ENCODE results near the gene RAB40AL. TPM values are rescaled to one million over a fixed set of nuclear protein-coding genes. Genes with fewer than 3 reads are reported as not detected.

Gene RAB40AL
- total and polyA plus RNA-seq, 8 donors, result 0.17 to 0.99 (median 0.34) TPM; not detected in 1

DNA sequence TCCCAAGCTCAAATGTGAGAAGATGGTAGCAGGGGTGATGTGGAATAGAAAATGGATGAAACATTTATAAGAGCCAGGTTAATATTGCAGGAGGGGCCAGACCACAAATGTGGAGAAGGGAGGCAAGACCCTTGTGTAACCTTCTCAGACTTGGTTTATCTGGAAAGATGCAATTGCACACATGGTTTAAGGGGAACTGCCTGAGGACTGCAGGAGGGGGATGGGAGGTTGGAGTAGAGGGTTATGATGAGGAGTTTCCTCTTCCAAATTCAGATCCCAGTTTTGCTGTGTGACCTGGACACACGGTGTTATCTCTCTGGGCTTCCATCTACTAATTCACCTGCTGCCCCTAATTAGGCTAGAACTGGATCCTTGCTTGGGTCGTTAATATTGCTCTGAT, 46.1 kb downstream of the RAB40AL start:
- Histone ChIP-seq H3K9me3 (no peaks in the 10 kb centered on the region), H3K27ac (no peak overlapping the region), H3K27me3 (no peaks in the 10 kb centered on the region), H3K4me1 (no peaks in the 10 kb centered on the region), H3K4me3 (no peak overlapping the region), H3K36me3 (no peaks in the 10 kb centered on the region)
- TF ChIP-seq, protein P1, sequence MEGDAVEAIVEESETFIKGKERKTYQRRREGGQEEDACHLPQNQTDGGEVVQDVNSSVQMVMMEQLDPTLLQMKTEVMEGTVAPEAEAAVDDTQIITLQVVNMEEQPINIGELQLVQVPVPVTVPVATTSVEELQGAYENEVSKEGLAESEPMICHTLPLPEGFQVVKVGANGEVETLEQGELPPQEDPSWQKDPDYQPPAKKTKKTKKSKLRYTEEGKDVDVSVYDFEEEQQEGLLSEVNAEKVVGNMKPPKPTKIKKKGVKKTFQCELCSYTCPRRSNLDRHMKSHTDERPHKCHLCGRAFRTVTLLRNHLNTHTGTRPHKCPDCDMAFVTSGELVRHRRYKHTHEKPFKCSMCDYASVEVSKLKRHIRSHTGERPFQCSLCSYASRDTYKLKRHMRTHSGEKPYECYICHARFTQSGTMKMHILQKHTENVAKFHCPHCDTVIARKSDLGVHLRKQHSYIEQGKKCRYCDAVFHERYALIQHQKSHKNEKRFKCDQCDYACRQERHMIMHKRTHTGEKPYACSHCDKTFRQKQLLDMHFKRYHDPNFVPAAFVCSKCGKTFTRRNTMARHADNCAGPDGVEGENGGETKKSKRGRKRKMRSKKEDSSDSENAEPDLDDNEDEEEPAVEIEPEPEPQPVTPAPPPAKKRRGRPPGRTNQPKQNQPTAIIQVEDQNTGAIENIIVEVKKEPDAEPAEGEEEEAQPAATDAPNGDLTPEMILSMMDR (IDR thresholded peaks at IDR 0.05), result no peak
- DNase-seq (no peak), ATAC-seq (no peak)
- intact Hi-C loops (cut with DNase I), result no loop called here

DNA sequence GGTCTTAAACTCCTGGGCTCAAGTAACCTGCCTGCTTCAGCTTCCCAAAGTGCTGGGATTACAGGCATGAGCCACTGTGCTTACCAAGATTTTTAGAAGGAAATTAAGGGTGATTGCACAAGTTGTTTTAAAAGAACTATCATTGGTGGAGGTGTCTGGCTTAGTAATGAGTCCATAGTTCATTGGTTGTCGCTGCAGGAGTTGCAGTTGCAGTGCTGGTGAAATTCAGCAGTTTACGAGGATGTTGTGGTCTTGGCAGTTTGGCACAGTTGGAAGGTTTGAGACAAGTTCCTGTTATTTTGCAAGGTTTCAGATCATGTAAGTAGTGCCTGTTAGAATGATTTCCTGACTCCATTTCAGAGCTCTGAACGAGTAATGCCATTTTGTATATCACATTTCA, 48.1 kb downstream of the RAB40AL start:
- ATAC-seq (no peak), DNase-seq (no peak)
- Histone ChIP-seq H3K4me1 (no peaks in the 10 kb centered on the region), H3K4me3 (no peak overlapping the region), H3K36me3 (no peaks in the 10 kb centered on the region), H3K27ac (no peak overlapping the region), H3K27me3 (no peaks in the 10 kb centered on the region), H3K9me3 (no peaks in the 10 kb centered on the region)
- intact Hi-C loops (cut with DNase I), result no loop called here
- TF ChIP-seq, protein P1 (IDR thresholded peaks at IDR 0.05), result no peak

Other genes with a start within 250 kb of the RAB40AL start
- gene GPRASP2, start 224.8 kb upstream of the RAB40AL start, total RNA-seq, result 10 to 100 TPM in 1 of 2 donors, 1 to 10 TPM in 1; 5.0 to 10.3 TPM
- gene GPRASP2, start 224.8 kb upstream of the RAB40AL start, polyA plus RNA-seq (ENCODE audit: insufficient read length in 6 of 6), result 10 to 100 TPM; 33.8 to 37.9 (median 34.6) TPM
- 1 to 10 TPM; 4.5 to 5.6 TPM for gene GPRASP3, start 216.5 kb upstream of the RAB40AL start, total RNA-seq
- 10 to 100 TPM; 15.5 to 18.9 (median 17.6) TPM for gene GPRASP3, start 216.5 kb upstream of the RAB40AL start, polyA plus RNA-seq (ENCODE audit: insufficient read length in 6 of 6)
- under 1 TPM; 0.44 to 0.65 TPM for gene BEX1, start 126.9 kb downstream of the RAB40AL start, total RNA-seq
- 10 to 100 TPM in 3 of 6 donors, 1 to 10 TPM in 3; 7.8 to 13.9 (median 9.9) TPM for gene BEX1, start 126.9 kb downstream of the RAB40AL start, polyA plus RNA-seq (ENCODE audit: insufficient read length in 6 of 6)
- 1 to 10 TPM; 3.3 to 3.6 TPM for gene NXF3, start 155.9 kb downstream of the RAB40AL start, total RNA-seq
- under 1 TPM; 0.14 to 0.67 (median 0.40) TPM for gene NXF3, start 155.9 kb downstream of the RAB40AL start, polyA plus RNA-seq (ENCODE audit: insufficient read length in 6 of 6)

Data from left lung (tissue), 10 donors.